ENCODE data around the gene PHC1. TPM values are rescaled to one million over a fixed set of nuclear protein-coding genes. Genes with fewer than 3 reads are reported as not detected.

PHC1 gene
- total RNA-seq, 1 experiment from 2014 or later = 40.3 TPM

GRCh38 chr12:8943565-8944186 is 29.4 kb downstream of the PHC1 start:
- intact Hi-C loops (cut with micrococcal nuclease; ENCODE audit: unreplicated experiment) = no loop called here
- Histone ChIP-seq H3K9me3 (ENCODE audit: low read depth, low read length, poor library complexity, severe bottlenecking) (no peaks in the 10 kb centered on the region), H3K27ac (ENCODE audit: low read depth, low read length, poor library complexity, severe bottlenecking) (no peak overlapping the region), H3K4me1 (ENCODE audit: insufficient read depth, low read length, poor library complexity, severe bottlenecking) (peaks cover 11% of the 10 kb centered on the region), H3K27me3 (replicated peaks; ENCODE audit: insufficient read depth, low read depth, low read length, poor library complexity) (no peaks in the 10 kb centered on the region), H3K4me3 (ENCODE audit: low read depth, low read length, poor library complexity, severe bottlenecking) (no peak overlapping the region), H3K36me3 (ENCODE audit: insufficient read depth, low read length, poor library complexity, severe bottlenecking) (peaks cover 50% of the 10 kb centered on the region)
- DNase-seq (ENCODE audit: low spot score) = no peak
- ChIA-PET POLR2A (ENCODE audit: low non-redundant PET) (no interaction called here), CTCF (no interaction called here)
- BruUV-seq (replicated peaks) = no TSS peak
- TF ChIP-seq EZH2 (IDR thresholded peaks at IDR 0.05; ENCODE audit: borderline replicate concordance, low read depth, low read length, poor library complexity, severe bottlenecking) (no peak), CTCF (conservative IDR thresholded peaks at IDR 0.05; ENCODE audit: low read depth, low read length) (no peak)

GRCh38 chr12:8946733-8947132 is 32.4 kb downstream of the PHC1 start:
- Histone ChIP-seq H3K27ac (ENCODE audit: low read depth, low read length, poor library complexity, severe bottlenecking) (no peak overlapping the region), H3K36me3 (ENCODE audit: insufficient read depth, low read length, poor library complexity, severe bottlenecking) (peaks cover 43% of the 10 kb centered on the region), H3K4me1 (ENCODE audit: insufficient read depth, low read length, poor library complexity, severe bottlenecking) (peaks cover 16% of the 10 kb centered on the region), H3K9me3 (ENCODE audit: low read depth, low read length, poor library complexity, severe bottlenecking) (no peaks in the 10 kb centered on the region), H3K4me3 (ENCODE audit: low read depth, low read length, poor library complexity, severe bottlenecking) (no peak overlapping the region), H3K27me3 (replicated peaks; ENCODE audit: insufficient read depth, low read depth, low read length, poor library complexity) (no peaks in the 10 kb centered on the region)
- TF ChIP-seq EZH2 (IDR thresholded peaks at IDR 0.05; ENCODE audit: borderline replicate concordance, low read depth, low read length, poor library complexity, severe bottlenecking) (no peak), CTCF (conservative IDR thresholded peaks at IDR 0.05; ENCODE audit: low read depth, low read length) (no peak)
- no peak for DNase-seq (ENCODE audit: low spot score)
- no TSS peak for BruUV-seq (replicated peaks)
- ChIA-PET POLR2A (ENCODE audit: low non-redundant PET) (no interaction called here), CTCF (no interaction called here)
- intact Hi-C loops (cut with micrococcal nuclease; ENCODE audit: unreplicated experiment) = loop anchor here (5.0 kb wide), 1 partner anchor 34 kb away; the partner anchor contains the start of gene PHC1

- Histone ChIP-seq H3K4me3 (ENCODE audit: low read depth, low read length, poor library complexity, severe bottlenecking) (peak overlapping the region; percentile 80), H3K36me3 (ENCODE audit: insufficient read depth, low read length, poor library complexity, severe bottlenecking) (peaks cover 34% of the 10 kb centered on the region), H3K4me1 (ENCODE audit: insufficient read depth, low read length, poor library complexity, severe bottlenecking) (peaks cover 16% of the 10 kb centered on the region), H3K27me3 (replicated peaks; ENCODE audit: insufficient read depth, low read depth, low read length, poor library complexity) (no peaks in the 10 kb centered on the region), H3K27ac (ENCODE audit: low read depth, low read length, poor library complexity, severe bottlenecking) (no peak overlapping the region), H3K9me3 (ENCODE audit: low read depth, low read length, poor library complexity, severe bottlenecking) (no peaks in the 10 kb centered on the region)
- no peak for DNase-seq (ENCODE audit: low spot score)
- POLR2A ChIA-PET (ENCODE audit: low non-redundant PET) = no interaction called here
- CTCF ChIA-PET = no interaction called here
- TF ChIP-seq CTCF (conservative IDR thresholded peaks at IDR 0.05; ENCODE audit: low read depth, low read length) (no peak), EZH2 (IDR thresholded peaks at IDR 0.05; ENCODE audit: borderline replicate concordance, low read depth, low read length, poor library complexity, severe bottlenecking) (no peak)
- no TSS peak for BruUV-seq (replicated peaks)
- intact Hi-C loops (cut with micrococcal nuclease; ENCODE audit: unreplicated experiment) = loop anchor here (5.0 kb wide), 1 partner anchor 35 kb away; the partner anchor contains the start of gene PHC1
Measured at GRCh38 chr12:8947737-8948136, 33.4 kb downstream of the PHC1 start.
